ENCODE measurements around the gene MICA.

Gene MICA

DNA sequence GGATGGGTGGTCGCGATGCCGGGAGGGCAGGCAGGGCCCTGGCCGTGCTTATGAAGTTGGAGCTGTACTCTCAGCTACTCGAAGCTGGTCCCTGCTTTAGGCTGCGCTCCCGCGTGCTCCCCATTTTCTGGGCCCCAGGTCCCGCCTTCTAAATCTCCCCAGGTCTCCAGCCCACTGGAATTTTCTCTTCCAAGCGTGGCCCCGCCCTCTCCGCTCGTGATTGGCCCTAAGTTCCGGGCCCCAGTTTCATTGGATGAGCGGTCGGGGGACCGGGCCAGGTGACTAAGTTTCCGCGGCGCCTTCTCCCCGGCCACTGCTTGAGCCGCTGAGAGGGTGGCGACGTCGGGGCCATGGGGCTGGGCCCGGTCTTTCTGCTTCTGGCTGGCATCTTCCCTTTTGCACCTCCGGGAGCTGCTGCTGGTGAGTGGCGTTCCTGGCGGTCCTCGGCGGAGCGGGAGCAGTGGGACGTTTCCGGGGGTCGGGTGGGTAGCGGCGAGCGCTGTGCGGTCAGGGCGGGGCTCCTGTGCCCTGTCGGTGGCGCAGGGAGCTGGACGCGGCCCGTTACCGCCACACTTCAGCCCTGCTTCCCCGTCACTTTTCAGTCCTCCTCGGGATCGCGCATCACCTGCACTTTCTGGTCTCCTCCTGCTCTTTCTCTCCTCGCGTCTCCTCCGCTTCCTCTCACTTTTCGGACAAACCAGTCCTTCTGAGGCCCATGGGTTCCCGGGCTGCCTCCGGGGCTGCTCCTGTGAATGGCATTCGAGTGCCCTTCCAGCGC is at the start of gene MICA:
Gene MICA, plus strand, starts transcription at position 313 of the 778 bp plus-strand sequence. Its CDS starts 38 bp downstream, at position 351.
- DNase-seq (ENCODE audit: extremely low spot score) = peak; percentile 81
- POLR2A ChIA-PET = interaction anchor here (1.0 to 1.4 kb wide), 2 partner anchors 24 to 138 kb away, joined by 3 read pairs; partner anchors contain the start of gene DDX39B
- CTCF ChIA-PET = interaction anchor here (0.7 to 1.4 kb wide), 3 partner anchors 39 to 244 kb away, joined by 4 to 7 read pairs (median 6); no protein-coding TSS in a partner anchor
- TF ChIP-seq SUZ12 (IDR thresholded peaks at IDR 0.05) (no peak), L3MBTL2 (conservative IDR thresholded peaks at IDR 0.05) (peak; percentile 92)

GRCh38 chr6:31354158-31354863 is 49.1 kb upstream of the MICA start:
- DNase-seq (ENCODE audit: extremely low spot score) = no peak
- POLR2A ChIA-PET = no interaction called here
- TF ChIP-seq BHLHE40 (IDR thresholded peaks at IDR 0.05; ENCODE audit: borderline replicate concordance) = no peak
- TF ChIP-seq LEF1 (IDR thresholded peaks at IDR 0.05; ENCODE audit: borderline replicate concordance) = no peak
- no peak for TF ChIP-seq TARDBP (IDR thresholded peaks at IDR 0.05)
- TF ChIP-seq SP1 (IDR thresholded peaks at IDR 0.05) = no peak
- no peak for TF ChIP-seq ELF4 (IDR thresholded peaks at IDR 0.05)
- no peak for TF ChIP-seq ZNF384 (IDR thresholded peaks at IDR 0.05)
- no peak for TF ChIP-seq ARNT (IDR thresholded peaks at IDR 0.05)
- no peak for TF ChIP-seq FOXA1 (IDR thresholded peaks at IDR 0.05)
- no peak for TF ChIP-seq FOXK2 (IDR thresholded peaks at IDR 0.05)
- no peak for TF ChIP-seq CTBP1 (IDR thresholded peaks at IDR 0.05; ENCODE audit: borderline replicate concordance)
- TF ChIP-seq NFRKB (IDR thresholded peaks at IDR 0.05) = no peak
- no peak for TF ChIP-seq SUZ12 (IDR thresholded peaks at IDR 0.05)
- no peak for TF ChIP-seq HDGF (IDR thresholded peaks at IDR 0.05; ENCODE audit: borderline replicate concordance)
- TF ChIP-seq PKNOX1 (IDR thresholded peaks at IDR 0.05) = no peak
- no peak for TF ChIP-seq FOXM1 (IDR thresholded peaks at IDR 0.05; ENCODE audit: borderline replicate concordance)
- no peak for TF ChIP-seq L3MBTL2 (conservative IDR thresholded peaks at IDR 0.05)
- CTCF ChIA-PET = no interaction called here

GRCh38 chr6:31354864-31355582 is 48.4 kb upstream of the MICA start:
- POLR2A ChIA-PET = interaction anchor here (0.6 kb wide), 1 partner anchor 72 kb away, joined by 3 read pairs; no protein-coding TSS in a partner anchor
- CTCF ChIA-PET = no interaction called here
- DNase-seq (ENCODE audit: extremely low spot score) = no peak
- TF ChIP-seq BHLHE40 (IDR thresholded peaks at IDR 0.05; ENCODE audit: borderline replicate concordance) = no peak
- TF ChIP-seq FOXM1 (IDR thresholded peaks at IDR 0.05; ENCODE audit: borderline replicate concordance) = no peak
- no peak for TF ChIP-seq ZNF384 (IDR thresholded peaks at IDR 0.05)
- TF ChIP-seq SUZ12 (IDR thresholded peaks at IDR 0.05) = no peak
- no peak for TF ChIP-seq HDGF (IDR thresholded peaks at IDR 0.05; ENCODE audit: borderline replicate concordance)
- no peak for TF ChIP-seq ARNT (IDR thresholded peaks at IDR 0.05)
- no peak for TF ChIP-seq L3MBTL2 (conservative IDR thresholded peaks at IDR 0.05)
- TF ChIP-seq NFRKB (IDR thresholded peaks at IDR 0.05) = no peak
- no peak for TF ChIP-seq SP1 (IDR thresholded peaks at IDR 0.05)
- TF ChIP-seq FOXA1 (IDR thresholded peaks at IDR 0.05) = no peak
- TF ChIP-seq PKNOX1 (IDR thresholded peaks at IDR 0.05) = no peak
- no peak for TF ChIP-seq LEF1 (IDR thresholded peaks at IDR 0.05; ENCODE audit: borderline replicate concordance)
- TF ChIP-seq TARDBP (IDR thresholded peaks at IDR 0.05) = no peak
- TF ChIP-seq CTBP1 (IDR thresholded peaks at IDR 0.05; ENCODE audit: borderline replicate concordance) = no peak
- TF ChIP-seq FOXK2 (IDR thresholded peaks at IDR 0.05) = no peak
- no peak for TF ChIP-seq ELF4 (IDR thresholded peaks at IDR 0.05)

DNA sequence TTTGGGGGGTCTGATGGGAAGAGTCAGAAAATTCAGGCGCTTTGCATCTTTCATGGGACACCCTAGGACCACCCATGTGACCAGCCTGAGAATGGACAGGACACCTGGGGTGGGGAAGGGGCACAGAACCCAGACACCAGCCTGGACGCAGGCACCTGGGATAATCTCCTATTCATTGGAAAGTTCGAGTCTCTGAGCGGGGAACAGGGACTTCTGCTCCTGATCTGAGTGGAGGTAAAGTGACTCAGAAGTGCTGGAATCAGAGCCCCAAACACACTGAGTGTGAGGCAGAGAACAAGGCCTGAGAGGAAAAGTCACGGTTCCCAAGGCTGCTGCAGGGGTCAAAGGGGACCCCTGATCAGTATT is 47.8 kb upstream of the MICA start:
- ChIA-PET POLR2A (interaction anchor here (0.6 kb wide), 1 partner anchor 73 kb away, joined by 3 read pairs; no protein-coding TSS in a partner anchor), CTCF (no interaction called here)
- DNase-seq (ENCODE audit: extremely low spot score) = no peak
- TF ChIP-seq SUZ12 (IDR thresholded peaks at IDR 0.05) (no peak), ARNT (IDR thresholded peaks at IDR 0.05) (no peak), FOXM1 (IDR thresholded peaks at IDR 0.05; ENCODE audit: borderline replicate concordance) (no peak), PKNOX1 (IDR thresholded peaks at IDR 0.05) (no peak), ZNF384 (IDR thresholded peaks at IDR 0.05) (no peak), L3MBTL2 (conservative IDR thresholded peaks at IDR 0.05) (no peak), LEF1 (IDR thresholded peaks at IDR 0.05; ENCODE audit: borderline replicate concordance) (no peak), FOXA1 (IDR thresholded peaks at IDR 0.05) (no peak), TARDBP (IDR thresholded peaks at IDR 0.05) (no peak), FOXK2 (IDR thresholded peaks at IDR 0.05) (no peak), SP1 (IDR thresholded peaks at IDR 0.05) (no peak), HDGF (IDR thresholded peaks at IDR 0.05; ENCODE audit: borderline replicate concordance) (no peak), NFRKB (IDR thresholded peaks at IDR 0.05) (no peak), CTBP1 (IDR thresholded peaks at IDR 0.05; ENCODE audit: borderline replicate concordance) (no peak), BHLHE40 (IDR thresholded peaks at IDR 0.05; ENCODE audit: borderline replicate concordance) (no peak), ELF4 (IDR thresholded peaks at IDR 0.05) (no peak)

Data from HEK293T (cell line).